NAMALWA (cell line): ENCODE data around the gene RUNX1.
A peak's percentile ranks its signal among the peaks of the same experiment; 100 is the strongest.

ENCODE experiments used
- DNase-seq: peaks from one replicate; pipeline ENCODE4 v3.0.0-alpha.2; 2015; ENCODE audit warnings: low spot score

The RUNX1 gene

DNA sequence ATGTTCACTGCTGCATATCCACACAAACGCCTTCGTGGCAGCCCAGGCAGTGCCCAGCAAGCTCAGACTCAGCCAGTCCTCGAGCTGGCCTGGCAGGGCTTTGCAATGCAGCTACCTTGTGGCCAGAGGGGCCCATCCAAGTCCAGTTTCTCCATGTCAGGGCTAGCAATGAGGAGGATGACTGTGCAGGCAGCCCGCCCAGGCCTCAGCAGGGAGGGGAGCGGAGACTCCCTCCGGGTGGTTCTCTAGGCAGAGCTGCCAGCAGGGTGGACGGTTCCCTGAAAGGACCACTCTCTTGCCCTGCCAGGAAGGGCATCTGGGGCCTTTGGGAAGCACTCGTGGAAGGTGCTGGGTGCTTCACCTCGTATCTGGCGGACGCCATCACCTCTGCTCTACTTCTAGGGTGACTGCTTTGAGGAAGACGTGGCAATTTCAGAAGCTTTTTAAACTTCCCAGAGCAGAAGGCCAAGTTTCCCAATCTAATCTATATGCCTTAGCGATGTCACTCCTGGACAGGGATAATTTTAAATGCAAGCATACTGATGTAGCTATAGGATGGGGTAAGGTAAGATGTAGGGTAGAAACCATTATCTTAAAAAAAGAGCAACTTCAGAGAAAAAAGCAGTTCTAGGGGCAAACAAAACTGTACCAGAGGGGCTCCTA, 56.2 kb downstream of the RUNX1 start:
- DNase-seq = no peak

DNA sequence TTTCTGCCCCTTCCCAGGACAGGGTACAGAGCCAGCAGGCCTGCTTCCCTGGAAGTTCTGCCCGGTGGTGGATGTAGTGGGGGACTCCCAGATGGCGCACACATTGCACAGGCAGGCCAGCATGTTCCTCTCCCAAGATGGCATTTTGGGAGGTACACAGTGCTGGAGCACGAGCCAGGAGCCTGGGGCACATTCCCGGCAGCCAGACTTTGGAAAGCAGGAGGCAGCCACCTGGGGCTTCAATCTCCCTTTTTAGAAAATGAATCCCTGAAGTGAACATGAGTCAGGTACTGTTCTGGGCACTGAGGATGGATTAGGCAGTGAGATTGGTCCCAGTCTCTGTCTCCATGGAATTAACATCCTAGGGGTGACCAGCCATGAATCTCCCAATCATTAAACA, 56.9 kb downstream of the RUNX1 start:
- DNase-seq = no peak

- no peak for DNase-seq
Measured at GRCh38 chr21:34991366-34991957, 57.6 kb downstream of the RUNX1 start.

- DNase-seq = no peak
Measured at GRCh38 chr21:34990842-34991241, 58.3 kb downstream of the RUNX1 start.

DNA sequence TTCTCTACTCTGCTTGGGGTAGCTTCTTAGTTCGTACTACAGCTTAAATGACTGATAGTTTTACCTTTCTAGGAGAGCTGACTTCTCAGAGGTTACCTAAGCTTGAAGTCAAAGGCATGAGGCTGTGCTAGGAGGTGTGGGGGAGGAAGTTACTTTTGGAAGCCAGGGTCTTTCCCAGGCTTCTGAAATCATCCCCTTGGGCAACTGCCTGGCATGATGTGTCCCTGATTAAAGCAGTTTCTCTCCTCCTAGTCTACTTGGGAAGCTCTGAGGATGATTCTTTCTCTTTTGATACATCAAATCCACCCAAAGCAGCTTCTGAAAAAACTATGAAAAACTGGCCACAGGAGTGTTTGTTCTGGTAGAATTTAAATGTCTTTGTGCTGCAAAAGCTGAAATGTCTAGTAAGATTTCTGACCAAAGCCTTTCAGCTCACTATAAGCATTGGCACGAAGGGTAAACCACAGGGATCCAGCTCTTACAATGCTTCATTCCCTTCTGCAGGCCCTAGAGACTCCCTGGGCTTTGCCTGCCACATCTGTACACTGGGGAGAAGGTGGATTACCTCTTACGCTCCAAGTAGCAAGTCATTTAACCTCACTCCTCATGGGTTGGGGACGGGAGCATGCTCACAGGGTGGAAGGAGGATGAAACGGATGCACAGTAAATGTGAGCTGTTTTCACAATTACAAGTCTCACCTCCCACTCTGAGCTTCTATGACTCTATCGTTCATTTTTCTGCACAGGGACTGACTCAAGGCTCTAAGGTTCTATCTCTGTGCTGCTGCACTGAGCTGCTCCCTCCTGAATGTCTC, 59.6 kb downstream of the RUNX1 start:
- no peak for DNase-seq

DNA sequence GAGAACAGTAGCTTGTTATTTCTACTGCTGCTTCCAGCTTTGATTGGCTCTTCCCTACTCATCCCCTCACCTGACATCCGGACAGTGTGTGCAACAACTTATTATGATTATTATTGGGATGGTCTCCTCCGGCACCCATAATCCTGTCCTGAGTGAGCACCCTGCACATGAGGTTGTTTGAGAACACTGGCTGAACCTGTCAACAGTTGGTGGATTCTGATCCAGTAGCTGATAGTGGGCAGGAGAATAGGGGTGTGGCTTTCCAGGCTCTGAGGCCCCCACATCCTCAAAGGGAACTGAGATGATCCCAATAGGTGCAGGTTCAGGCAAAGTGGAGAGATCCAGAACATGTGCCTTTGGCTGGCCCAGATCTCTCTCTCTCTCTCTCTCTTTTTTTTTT, 60.5 kb downstream of the RUNX1 start:
- DNase-seq = no peak

GRCh38 chr21:34988139-34988538, 61.0 kb downstream of the RUNX1 start:
- DNase-seq = no peak

DNA sequence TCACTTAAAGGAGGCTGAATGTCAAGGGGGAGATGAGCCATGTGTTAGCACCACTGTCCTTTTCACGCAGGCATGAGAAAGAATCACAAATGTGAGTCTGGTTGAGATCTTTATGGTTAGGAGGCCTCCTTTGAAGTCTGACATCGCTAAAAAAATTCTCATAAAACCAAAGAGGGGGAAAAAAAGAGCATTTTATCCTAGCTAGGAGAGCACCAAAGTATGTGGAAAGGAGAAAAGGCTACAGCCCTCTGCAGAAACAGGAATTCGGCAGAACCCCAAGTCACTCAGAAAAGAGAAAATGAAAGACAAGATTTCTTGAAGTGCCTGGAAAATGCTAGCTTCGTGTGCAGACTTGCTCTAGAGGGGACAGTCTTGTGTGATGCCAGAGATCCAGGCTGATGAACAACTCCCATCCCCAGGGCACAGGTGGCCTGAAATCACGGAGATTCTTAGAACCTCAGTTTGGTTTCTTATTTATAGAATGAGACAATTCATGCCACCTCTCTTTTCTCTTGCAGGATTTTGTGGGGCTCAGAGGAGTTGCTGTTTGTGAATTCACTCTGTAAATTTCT, 61.5 kb downstream of the RUNX1 start:
- no peak for DNase-seq

DNA sequence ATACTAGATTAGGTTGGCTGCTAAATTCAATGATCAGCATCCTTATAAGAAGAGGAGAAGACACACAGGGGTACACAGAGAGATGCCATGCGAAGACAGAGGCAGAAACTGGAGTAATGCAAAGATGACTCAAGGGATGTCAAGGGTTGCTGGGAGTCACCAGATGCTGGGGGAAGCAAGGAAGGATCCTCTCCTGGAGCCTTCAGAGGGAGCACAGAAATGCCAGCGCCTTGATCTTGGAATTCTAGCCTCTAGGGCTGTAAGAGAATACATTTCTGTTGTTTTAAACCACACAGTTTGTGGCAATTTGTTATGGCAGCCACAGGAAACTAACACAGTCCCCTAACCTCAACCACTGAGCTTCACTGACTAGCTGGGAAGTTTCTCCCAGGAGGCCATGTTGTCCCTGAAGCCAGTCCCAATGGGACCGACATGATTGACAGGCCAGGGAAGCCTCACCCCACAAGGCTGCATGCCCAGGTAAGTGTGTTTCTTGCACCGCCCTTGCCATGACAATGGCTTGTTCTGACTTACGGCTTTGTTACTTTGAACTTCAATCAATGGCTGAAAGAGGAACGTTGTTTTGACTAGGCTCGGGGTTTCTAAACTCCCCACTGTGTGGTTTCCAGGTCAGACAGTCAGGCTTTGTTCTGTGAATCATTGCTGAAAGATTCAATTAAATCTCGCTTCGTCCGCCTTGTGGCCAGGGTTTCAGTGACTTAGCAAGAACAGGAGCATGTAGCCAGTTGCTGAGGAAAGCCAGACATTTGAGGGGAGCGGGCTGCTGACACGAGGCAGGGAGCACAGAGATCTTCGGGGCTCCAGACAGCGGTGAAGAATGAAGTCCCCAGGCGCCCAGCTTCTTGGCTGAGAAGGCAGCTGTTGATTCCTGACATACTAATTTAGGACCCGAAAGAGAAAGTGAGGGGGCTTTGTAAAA, 62.3 kb downstream of the RUNX1 start:
- peak; percentile 18 for DNase-seq

GRCh38 chr21:34984356-34985058, 64.6 kb downstream of the RUNX1 start:
- no peak for DNase-seq

DNA sequence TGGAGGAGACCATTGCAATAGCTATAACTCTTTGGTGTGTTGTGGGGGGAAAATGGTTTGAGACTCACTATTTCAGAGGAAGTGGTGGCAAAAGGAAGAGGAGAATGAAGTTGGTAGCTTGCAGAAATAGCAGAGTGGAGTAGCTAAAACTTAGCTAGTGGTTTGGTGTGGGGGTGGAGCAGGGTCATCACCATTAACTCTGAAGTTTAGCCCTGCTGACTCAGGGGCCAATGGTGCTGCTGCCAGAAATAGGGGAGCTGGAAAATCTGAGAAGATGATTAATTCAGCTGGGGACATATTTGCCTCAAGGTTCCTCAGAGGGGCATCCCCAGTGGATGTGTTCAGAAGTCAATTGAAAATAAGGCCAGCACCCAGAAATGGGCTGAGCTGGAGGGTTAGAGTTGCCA, 65.4 kb downstream of the RUNX1 start:
- DNase-seq = no peak

DNA sequence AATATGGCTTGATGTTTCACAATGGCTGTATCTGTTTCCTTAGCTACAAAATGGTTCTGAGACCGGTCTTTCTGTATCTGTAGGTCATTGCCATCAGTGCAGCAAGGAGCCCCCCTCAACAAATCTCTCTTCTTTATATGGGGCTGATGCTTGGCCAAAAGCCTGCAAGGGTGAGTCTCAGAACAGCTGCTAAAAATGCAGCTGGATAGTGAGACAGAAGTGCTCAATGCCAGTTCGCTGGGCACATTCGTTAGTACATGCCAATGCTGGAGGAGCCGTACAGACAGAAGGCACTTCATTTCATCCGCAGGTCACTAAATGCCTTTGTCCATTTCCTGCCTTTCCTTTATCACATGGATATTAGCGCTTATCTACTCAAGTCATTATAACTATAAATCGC, 67.3 kb downstream of the RUNX1 start:
- DNase-seq = no peak

GRCh38 chr21:34980423-34981115, 68.5 kb downstream of the RUNX1 start:
- no peak for DNase-seq

GRCh38 chr21:34979383-34979782, 69.7 kb downstream of the RUNX1 start:
- DNase-seq = no peak

DNA sequence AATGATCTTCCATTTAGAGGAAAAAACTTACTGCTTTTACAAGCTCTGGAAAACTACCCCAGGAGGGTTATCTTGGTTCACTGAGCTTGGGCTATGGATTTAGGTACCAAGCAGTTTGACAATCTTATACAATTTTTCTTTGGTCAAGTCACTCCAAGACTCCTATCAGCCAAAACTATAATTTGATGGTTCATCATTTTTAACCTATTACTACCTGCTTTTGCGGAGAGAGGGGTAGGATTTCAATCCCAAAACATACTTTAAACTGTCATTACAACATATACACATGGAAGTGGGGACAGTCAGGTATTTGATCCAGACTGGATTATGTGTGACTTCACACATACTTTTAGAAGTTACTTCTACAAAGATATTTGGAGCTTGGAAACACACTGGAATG, 71.8 kb downstream of the RUNX1 start:
- DNase-seq = no peak

GRCh38 chr21:34974162-34974981, 74.7 kb downstream of the RUNX1 start:
- DNase-seq = peak; percentile 66

DNA sequence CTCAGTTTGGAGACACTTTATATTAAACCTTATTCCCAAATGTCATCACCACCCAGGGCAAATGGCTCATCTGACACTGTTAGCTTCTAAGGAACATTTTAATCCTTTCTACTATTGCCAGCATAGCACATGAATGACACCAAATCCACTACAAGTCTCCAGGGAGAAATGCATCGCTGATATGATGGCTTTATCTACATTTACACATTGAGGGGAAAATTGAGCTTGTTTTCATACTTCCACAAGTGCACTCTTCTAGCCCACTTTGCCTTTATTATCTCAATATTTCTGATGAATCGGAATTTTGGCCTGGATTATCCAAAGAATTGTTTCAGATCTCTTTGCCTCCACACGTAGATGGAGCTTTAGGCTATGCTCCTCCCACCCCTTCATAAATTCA, 75.4 kb downstream of the RUNX1 start:
- DNase-seq = no peak

DNA sequence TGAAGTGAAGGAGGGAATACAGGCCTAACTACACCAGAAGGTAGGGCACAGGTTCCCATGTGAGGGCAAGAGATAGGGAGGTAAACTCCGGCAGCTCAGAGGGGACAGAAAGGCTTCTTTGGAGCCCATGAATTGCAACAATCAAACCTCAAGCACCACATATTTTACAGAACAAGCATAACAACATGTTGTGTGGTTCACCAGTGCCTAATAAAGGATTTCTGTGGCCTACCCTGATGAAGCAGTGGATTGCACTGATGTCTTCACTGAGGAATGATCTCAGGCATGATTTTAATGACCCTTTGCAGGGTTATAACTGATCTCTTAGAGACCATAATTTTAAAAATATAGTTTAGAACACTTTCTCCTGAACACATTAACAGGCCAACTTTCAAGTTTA, 77.4 kb downstream of the RUNX1 start:
- DNase-seq = no peak

DNA sequence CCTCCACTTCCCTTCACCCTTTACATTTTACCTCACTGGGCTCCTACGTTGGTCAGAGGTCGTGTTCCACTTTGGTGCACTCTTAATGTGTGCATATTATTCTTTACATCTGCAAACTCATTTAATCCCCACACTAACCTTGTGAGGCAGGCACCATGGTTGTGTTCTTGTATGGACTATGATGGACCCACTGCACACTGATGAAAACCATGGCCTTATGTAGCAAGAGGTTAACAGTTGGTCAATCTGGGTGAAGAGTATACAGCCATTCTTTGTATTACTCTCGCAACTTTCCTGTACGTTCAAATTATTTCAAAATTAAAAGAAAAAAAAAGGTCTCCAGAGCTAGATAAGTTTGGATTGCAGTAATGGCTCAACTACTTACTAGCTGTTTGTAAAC, 78.5 kb downstream of the RUNX1 start:
- DNase-seq = no peak

DNA sequence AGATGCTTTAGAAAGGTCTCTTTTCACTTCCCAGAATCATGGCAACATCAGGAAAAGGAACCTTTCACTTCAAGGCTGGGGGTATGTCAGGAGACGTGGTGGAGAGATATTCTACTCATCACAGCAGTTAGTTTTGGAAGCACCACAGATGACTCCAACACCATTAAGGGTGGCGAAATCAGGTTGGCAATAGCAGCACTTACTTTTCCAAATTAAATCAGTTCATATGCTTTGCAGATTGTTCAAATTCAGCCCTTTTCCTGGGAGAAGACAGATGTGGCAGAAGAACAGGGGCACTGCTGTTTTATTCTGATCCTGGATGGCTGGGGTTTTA, 79.0 kb downstream of the RUNX1 start:
- DNase-seq = no peak
